HepG2 (cell line): ENCODE measurements around the gene TMEM190. TPM values are rescaled to one million over a fixed set of nuclear protein-coding genes. Genes with fewer than 3 reads are reported as not detected.

Experiments
- AHR ChIP-seq: IDR thresholded peaks from 2 replicates; pipeline ENCODE4 v1.6.1; 2018; ENCODE audit warnings: missing genetic modification reagents, missing compliant biosample characterization
- ARHGAP35 ChIP-seq: sonication (generic); formaldehyde crosslinking; IDR thresholded peaks from 2 replicates; pipeline ENCODE4 v1.9.0; 2022; ENCODE audit warnings: mild to moderate bottlenecking, inconsistent platforms, moderate library complexity, missing genetic modification reagents, borderline replicate concordance
- ATF7 ChIP-seq, 2 experiments: fragments of 450-650 bp in 1 of 2; sonication (generic) in 1 of 2; formaldehyde crosslinking in 1 of 2; IDR thresholded peaks; 2 replicates each; pipeline versions ENCODE4 v1.4.0 to v1.6.1; 2016 to 2020; ENCODE audit warnings: antibody characterized with exemption in 1 of 2, mild to moderate bottlenecking in 1 of 2, missing genetic modification reagents in 1 of 2
- HDAC6 ChIP-seq: fragments of 200-600 bp; sonication (generic); IDR thresholded peaks from 2 replicates; pipeline ENCODE4 v1.7.0; 2017; ENCODE audit warnings: mild to moderate bottlenecking, antibody characterized with exemption, low read length, low read depth
- HES4 ChIP-seq: sonication (generic); formaldehyde crosslinking; IDR thresholded peaks from 2 replicates; pipeline ENCODE4 v1.9.0; 2021; ENCODE audit warnings: mild to moderate bottlenecking, missing genetic modification reagents, borderline replicate concordance
- HNRNPH1 ChIP-seq: fragments of 200-400 bp; formaldehyde crosslinking; optimal IDR thresholded peaks from 2 replicates; pipeline ENCODE3; 2017; ENCODE audit warnings: mild to moderate bottlenecking, low read depth, low read length
- KLF16 ChIP-seq, 2 experiments: sonication (generic) in 1 of 2; formaldehyde crosslinking in 1 of 2; IDR thresholded peaks; 2 replicates each; pipeline versions ENCODE4 v1.6.1 to v1.8.0; 2016 to 2023; ENCODE audit warnings: missing genetic modification reagents in 2 of 2, missing compliant biosample characterization in 1 of 2
- MED13 ChIP-seq: sonication (generic); formaldehyde crosslinking; IDR thresholded peaks from 2 replicates; pipeline ENCODE4 v1.5.0; 2020; ENCODE audit warnings: missing genetic modification reagents
- NCOA1 ChIP-seq: sonication (generic); formaldehyde crosslinking; IDR thresholded peaks from 2 replicates; pipeline ENCODE4 v1.9.0; 2021; ENCODE audit warnings: missing genetic modification reagents
- RNF2 ChIP-seq: fragments of 450-650 bp; conservative IDR thresholded peaks from 2 replicates; pipeline ENCODE4 v1.6.1; 2016; ENCODE audit warnings: low read depth
- SP140L ChIP-seq: sonication (generic); formaldehyde crosslinking; IDR thresholded peaks from 2 replicates; pipeline ENCODE4 v1.4.0; 2020; ENCODE audit warnings: missing genetic modification reagents, borderline replicate concordance
- SYNCRIP ChIP-seq: fragments of 200-400 bp; formaldehyde crosslinking; IDR thresholded peaks from 2 replicates; pipeline ENCODE4 v1.6.1; 2018; ENCODE audit warnings: mild to moderate bottlenecking, low read depth, low read length; ENCODE audit not compliant: insufficient read depth
- ZNF234 ChIP-seq: sonication (generic); formaldehyde crosslinking; conservative IDR thresholded peaks from 2 replicates; pipeline ENCODE4 v1.5.1; 2020; ENCODE audit warnings: mild to moderate bottlenecking, missing genetic modification reagents
- ZNF678 ChIP-seq: sonication (generic); formaldehyde crosslinking; IDR thresholded peaks from 2 replicates; pipeline ENCODE4 v1.4.0; 2020; ENCODE audit warnings: mild to moderate bottlenecking, missing genetic modification reagents
- ZNF746 ChIP-seq: sonication (generic); formaldehyde crosslinking; IDR thresholded peaks from 2 replicates; pipeline ENCODE4 v1.8.0; 2022; ENCODE audit warnings: mild to moderate bottlenecking, missing genetic modification reagents
- polyA plus RNA-seq, 8 experiments: library from polyadenylated mRNA; depleted of rRNA in 3 of 8; stranded (reverse) in 7 of 8; unstranded in 1 of 8; fragments of >200 nt; fragmentation: Illumina TruSeq in 4 of 8; extraction: Trizol in 4 of 8; gene quantifications; 2 replicates each; pipeline versions ENCODE4 v1.2.1 to v1.2.3, GENCODE V29; 2011 to 2016; ENCODE audit warnings: low read depth in 4 of 8, missing spikeins in 1 of 8, mixed read lengths in 1 of 8; ENCODE audit not compliant: insufficient read depth in 1 of 8
- total RNA-seq, 5 experiments: library from RNA; depleted of rRNA; stranded (reverse); fragments of >200 nt; fragmentation: Illumina TruSeq; extraction: Trizol; gene quantifications; 2 replicates each; pipeline ENCODE4 v1.2.3, GENCODE V29; 2016; ENCODE audit warnings: low read depth in 1 of 5
- TF ChIP-seq, protein P1 (sequence below): sonication (generic); formaldehyde crosslinking; IDR thresholded peaks from 2 replicates; pipeline ENCODE4 v1.4.0; 2020; ENCODE audit warnings: missing genetic modification reagents
- TF ChIP-seq, protein P2 (sequence below): sonication (generic); formaldehyde crosslinking; IDR thresholded peaks from 2 replicates; pipeline ENCODE4 v1.4.0; 2020; ENCODE audit warnings: mild to moderate bottlenecking, low read depth, missing genetic modification reagents
- TF ChIP-seq, protein P3 (sequence below): sonication (generic); formaldehyde crosslinking; IDR thresholded peaks from 2 replicates; pipeline ENCODE4 v1.5.0; 2020; ENCODE audit warnings: missing genetic modification reagents
- TF ChIP-seq, protein P4 (sequence below): sonication (generic); formaldehyde crosslinking; IDR thresholded peaks from 2 replicates; pipeline ENCODE4 v1.4.0; 2020; ENCODE audit warnings: mild to moderate bottlenecking, missing genetic modification reagents, borderline replicate concordance

The TMEM190 gene
- total and polyA plus RNA-seq, 2 of the 13 experiments (the other 11 are each of a cell fraction or from before 2014, with no cell fraction given), result 0.35 to 0.83 TPM

DNA sequence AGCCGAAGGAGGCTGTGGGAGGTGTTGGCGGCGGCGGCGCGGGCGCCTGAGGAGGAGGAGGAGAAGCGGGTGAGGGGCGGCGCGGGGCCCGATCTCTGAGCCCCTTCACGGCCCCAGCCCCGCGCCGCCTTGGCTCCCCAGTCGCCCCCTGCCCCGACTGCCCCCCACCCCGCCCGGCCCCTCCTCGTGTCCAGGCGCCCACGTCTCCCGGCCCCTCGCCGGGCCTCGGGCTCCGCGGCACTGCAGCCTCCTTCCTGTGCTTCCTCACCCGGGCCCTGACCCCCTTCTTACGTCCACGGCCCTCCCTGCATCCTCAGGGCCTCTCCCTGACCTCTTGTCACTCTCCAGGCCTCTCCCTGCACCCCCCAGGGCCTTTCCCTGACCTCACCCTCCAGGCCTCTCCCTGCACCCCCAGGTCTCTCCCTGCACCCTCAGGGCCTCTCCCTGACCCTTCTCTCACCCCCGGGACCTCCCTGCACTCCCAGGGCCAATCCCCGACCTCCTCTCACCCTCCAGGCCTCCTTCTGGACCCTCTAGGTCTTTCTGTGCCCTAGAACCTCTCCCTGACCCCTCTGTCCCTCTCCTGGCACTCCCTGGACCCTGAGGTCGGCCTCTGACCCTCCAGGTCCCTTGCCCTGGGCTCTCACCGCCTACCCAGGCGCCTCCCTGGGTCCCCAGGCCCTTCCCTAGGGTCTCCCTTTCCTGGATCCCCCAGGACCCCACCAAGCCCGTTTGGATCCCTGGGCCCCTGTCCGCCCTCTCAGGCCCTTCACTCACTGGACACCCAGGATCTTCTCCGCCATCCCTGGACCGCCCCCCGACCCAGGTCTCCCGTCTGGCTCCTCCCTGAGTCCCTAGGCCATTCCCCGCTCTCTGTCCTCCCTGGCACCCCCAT lies 36.5 kb upstream of the TMEM190 start (continued):
- no peak for TF ChIP-seq ZNF678 (CRISPR knock-in tag)
- TF ChIP-seq ZNF746, result no peak
- no peak for TF ChIP-seq KLF16 (CRISPR knock-in tag; IDR thresholded peaks at IDR 0.05)
- no peak for TF ChIP-seq HNRNPH1
- no peak for TF ChIP-seq RNF2
- no peak for TF ChIP-seq SYNCRIP
- peak; percentile 78; the same call in 1 of the 2 replicates for TF ChIP-seq HES4 (CRISPR knock-in tag)
- no peak for TF ChIP-seq HDAC6
- TF ChIP-seq MED13 (CRISPR knock-in tag), result no peak
- TF ChIP-seq ZNF234 (CRISPR knock-in tag), result no peak
- TF ChIP-seq AHR (CRISPR knock-in tag), result no peak
- TF ChIP-seq ATF7 (IDR thresholded peaks at IDR 0.05), result no peak
- TF ChIP-seq ATF7 (CRISPR knock-in tag; IDR thresholded peaks at IDR 0.05), result no peak
- TF ChIP-seq, protein P1, sequence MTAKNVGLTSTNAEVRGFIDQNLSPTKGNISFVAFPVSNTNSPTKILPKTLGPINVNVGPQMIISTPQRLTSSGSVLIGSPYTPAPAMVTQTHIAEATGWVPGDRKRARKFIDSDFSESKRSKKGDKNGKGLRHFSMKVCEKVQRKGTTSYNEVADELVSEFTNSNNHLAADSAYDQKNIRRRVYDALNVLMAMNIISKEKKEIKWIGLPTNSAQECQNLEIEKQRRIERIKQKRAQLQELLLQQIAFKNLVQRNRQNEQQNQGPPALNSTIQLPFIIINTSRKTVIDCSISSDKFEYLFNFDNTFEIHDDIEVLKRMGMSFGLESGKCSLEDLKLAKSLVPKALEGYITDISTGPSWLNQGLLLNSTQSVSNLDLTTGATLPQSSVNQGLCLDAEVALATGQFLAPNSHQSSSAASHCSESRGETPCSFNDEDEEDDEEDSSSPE (CRISPR knock-in tag), result no peak; the same call in 1 of the 2 replicates
- TF ChIP-seq, protein P2, sequence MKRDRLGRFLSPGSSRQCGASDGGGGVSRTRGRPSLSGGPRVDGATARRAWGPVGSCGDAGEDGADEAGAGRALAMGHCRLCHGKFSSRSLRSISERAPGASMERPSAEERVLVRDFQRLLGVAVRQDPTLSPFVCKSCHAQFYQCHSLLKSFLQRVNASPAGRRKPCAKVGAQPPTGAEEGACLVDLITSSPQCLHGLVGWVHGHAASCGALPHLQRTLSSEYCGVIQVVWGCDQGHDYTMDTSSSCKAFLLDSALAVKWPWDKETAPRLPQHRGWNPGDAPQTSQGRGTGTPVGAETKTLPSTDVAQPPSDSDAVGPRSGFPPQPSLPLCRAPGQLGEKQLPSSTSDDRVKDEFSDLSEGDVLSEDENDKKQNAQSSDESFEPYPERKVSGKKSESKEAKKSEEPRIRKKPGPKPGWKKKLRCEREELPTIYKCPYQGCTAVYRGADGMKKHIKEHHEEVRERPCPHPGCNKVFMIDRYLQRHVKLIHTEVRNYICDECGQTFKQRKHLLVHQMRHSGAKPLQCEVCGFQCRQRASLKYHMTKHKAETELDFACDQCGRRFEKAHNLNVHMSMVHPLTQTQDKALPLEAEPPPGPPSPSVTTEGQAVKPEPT (CRISPR knock-in tag), result no peak
- TF ChIP-seq, protein P3, sequence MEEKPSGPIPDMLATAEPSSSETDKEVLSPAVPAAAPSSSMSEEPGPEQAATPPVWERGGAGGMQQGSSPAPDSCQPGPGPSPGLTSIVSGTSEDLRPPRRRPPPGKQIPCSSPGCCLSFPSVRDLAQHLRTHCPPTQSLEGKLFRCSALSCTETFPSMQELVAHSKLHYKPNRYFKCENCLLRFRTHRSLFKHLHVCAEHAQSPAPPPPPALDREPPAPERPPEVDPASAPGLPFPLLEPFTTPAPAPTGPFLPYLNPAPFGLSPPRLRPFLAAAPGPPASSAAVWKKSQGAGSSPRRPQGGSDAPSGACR, result 0 out of 2 replicates have a peak, but pooled peaks have one; percentile 66
- TF ChIP-seq, protein P4, sequence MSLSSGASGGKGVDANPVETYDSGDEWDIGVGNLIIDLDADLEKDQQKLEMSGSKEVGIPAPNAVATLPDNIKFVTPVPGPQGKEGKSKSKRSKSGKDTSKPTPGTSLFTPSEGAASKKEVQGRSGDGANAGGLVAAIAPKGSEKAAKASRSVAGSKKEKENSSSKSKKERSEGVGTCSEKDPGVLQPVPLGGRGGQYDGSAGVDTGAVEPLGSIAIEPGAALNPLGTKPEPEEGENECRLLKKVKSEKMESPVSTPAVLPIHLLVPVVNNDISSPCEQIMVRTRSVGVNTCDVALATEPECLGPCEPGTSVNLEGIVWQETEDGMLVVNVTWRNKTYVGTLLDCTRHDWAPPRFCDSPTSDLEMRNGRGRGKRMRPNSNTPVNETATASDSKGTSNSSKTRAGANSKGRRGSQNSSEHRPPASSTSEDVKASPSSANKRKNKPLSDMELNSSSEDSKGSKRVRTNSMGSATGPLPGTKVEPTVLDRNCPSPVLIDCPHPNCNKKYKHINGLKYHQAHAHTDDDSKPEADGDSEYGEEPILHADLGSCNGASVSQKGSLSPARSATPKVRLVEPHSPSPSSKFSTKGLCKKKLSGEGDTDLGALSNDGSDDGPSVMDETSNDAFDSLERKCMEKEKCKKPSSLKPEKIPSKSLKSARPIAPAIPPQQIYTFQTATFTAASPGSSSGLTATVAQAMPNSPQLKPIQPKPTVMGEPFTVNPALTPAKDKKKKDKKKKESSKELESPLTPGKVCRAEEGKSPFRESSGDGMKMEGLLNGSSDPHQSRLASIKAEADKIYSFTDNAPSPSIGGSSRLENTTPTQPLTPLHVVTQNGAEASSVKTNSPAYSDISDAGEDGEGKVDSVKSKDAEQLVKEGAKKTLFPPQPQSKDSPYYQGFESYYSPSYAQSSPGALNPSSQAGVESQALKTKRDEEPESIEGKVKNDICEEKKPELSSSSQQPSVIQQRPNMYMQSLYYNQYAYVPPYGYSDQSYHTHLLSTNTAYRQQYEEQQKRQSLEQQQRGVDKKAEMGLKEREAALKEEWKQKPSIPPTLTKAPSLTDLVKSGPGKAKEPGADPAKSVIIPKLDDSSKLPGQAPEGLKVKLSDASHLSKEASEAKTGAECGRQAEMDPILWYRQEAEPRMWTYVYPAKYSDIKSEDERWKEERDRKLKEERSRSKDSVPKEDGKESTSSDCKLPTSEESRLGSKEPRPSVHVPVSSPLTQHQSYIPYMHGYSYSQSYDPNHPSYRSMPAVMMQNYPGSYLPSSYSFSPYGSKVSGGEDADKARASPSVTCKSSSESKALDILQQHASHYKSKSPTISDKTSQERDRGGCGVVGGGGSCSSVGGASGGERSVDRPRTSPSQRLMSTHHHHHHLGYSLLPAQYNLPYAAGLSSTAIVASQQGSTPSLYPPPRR (CRISPR knock-in tag), result no peak
- TF ChIP-seq SP140L (CRISPR knock-in tag), result no peak
- no peak for TF ChIP-seq ARHGAP35 (CRISPR knock-in tag)
- peak; percentile 74; the same call in 1 of the 2 replicates for TF ChIP-seq NCOA1 (CRISPR knock-in tag)
